Activated CD4-positive, alpha-beta T cell treated with anti-CD3 and anti-CD28 coated beads, Interleukin-2, amount 50 U/mL, for 1 hour (primary cell): Measurements from ENCODE around the gene TEAD1.

Experiments used
- DNase-seq: peaks from one replicate; pipeline ENCODE4 v3.0.0-alpha.2; 2020

Gene TEAD1

GRCh38 chr11:12917822-12918221 lies 243.6 kb downstream of the TEAD1 start:
- DNase-seq: no peak

GRCh38 chr11:12918667-12919066 lies 244.4 kb downstream of the TEAD1 start:
- no peak for DNase-seq

- DNase-seq: no peak
Observed at GRCh38 chr11:12922418-12922817, 248.2 kb downstream of the TEAD1 start.

- DNase-seq: no peak
Observed at GRCh38 chr11:12922980-12923507, 248.8 kb downstream of the TEAD1 start.

- DNase-seq: no peak
Observed at GRCh38 chr11:12924650-12925049, 250.4 kb downstream of the TEAD1 start.

- DNase-seq: no peak
Observed at GRCh38 chr11:12925520-12925919, 251.3 kb downstream of the TEAD1 start.

- DNase-seq: no peak
Observed at GRCh38 chr11:12927221-12927620, 253.0 kb downstream of the TEAD1 start.

- DNase-seq: no peak
Observed at GRCh38 chr11:12927886-12928285, 253.7 kb downstream of the TEAD1 start.

GRCh38 chr11:12930850-12931249 lies 256.6 kb downstream of the TEAD1 start:
- DNase-seq: no peak

- DNase-seq: no peak
Observed at GRCh38 chr11:12932485-12932884, 258.3 kb downstream of the TEAD1 start.

GRCh38 chr11:12936200-12936599 lies 262.0 kb downstream of the TEAD1 start:
- DNase-seq: no peak

GRCh38 chr11:12938590-12939247 lies 264.5 kb downstream of the TEAD1 start:
- DNase-seq: no peak

GRCh38 chr11:12941671-12942070 lies 267.4 kb downstream of the TEAD1 start:
- DNase-seq: no peak

- DNase-seq: no peak
Observed at GRCh38 chr11:12942157-12942556, 267.9 kb downstream of the TEAD1 start.

GRCh38 chr11:12943311-12943710 lies 269.1 kb downstream of the TEAD1 start:
- no peak for DNase-seq

GRCh38 chr11:12944889-12945288 lies 270.7 kb downstream of the TEAD1 start:
- DNase-seq: no peak

GRCh38 chr11:12949453-12949852 lies 275.2 kb downstream of the TEAD1 start:
- no peak for DNase-seq

- DNase-seq: no peak
Observed at GRCh38 chr11:12950670-12951069, 276.4 kb downstream of the TEAD1 start.

- DNase-seq: no peak
Observed at GRCh38 chr11:12951376-12951775, 277.2 kb downstream of the TEAD1 start.

- DNase-seq: no peak
Observed at GRCh38 chr11:12952094-12952493, 277.9 kb downstream of the TEAD1 start.

GRCh38 chr11:12958986-12959385 lies 284.8 kb downstream of the TEAD1 start:
- no peak for DNase-seq

GRCh38 chr11:12961615-12962014 lies 287.4 kb downstream of the TEAD1 start:
- DNase-seq: no peak

GRCh38 chr11:12962306-12962705 lies 288.1 kb downstream of the TEAD1 start:
- DNase-seq: no peak

- no peak for DNase-seq
Observed at GRCh38 chr11:12963051-12963450, 288.8 kb downstream of the TEAD1 start.
